Activated CD4-positive, CD25-positive, alpha-beta regulatory T cell treated with anti-CD3 and anti-CD28 coated beads, Interleukin-2, amount 50 U/mL, for 24 hours (primary cell): ENCODE data around the gene CD9.
A peak's percentile ranks its signal among the peaks of the same experiment; 100 is the strongest.

Experiments used
- ATAC-seq, 2 donors: fragments of 150-1000 bp; cut with Tn5 transposase; one replicate each; pipeline ENCODE4 v1.10.0; 2021; ENCODE audit warnings: mild to moderate bottlenecking in 1 of 2, moderate library complexity in 1 of 2

The CD9 gene

DNA sequence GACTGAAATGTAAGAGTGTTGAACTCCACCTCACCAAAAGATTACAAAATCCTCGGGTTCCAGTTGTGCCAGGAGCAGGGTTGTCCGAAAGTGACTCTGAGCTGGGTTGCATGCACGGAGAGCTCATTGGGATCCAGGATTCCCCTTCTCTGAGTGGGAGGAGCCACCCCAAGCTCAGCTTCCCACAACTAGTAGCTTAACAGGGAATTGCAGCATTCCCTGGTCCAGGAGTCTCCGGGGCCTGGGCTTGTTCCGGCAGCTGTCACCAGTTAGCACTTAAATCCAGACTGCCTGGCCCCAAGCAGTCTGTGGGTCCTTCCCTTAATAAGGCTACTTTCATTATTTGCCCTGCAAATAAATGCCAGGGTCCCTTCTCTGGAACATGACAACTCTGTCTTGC, 50.1 kb downstream of the CD9 start:
- ATAC-seq = no peak

DNA sequence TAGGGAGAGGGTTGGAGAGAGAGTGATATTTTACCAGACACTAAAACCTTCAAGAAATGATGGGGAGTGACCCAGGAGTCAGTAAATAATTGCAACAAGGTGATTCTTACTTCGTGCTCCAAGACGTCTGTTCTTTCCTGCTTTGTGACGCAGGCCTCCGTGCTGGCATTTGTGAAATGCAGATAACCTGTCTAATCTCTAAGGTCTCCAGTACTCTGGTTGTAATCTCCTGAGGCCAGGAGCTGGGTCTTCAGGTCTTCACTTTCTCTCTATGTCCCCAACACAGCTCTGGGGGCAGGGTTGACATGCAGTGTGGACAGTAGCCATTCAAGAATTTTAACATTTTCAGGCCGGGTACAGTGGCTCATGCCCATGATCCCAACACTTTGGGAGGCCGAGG, 53.1 kb downstream of the CD9 start:
- no peak for ATAC-seq

DNA sequence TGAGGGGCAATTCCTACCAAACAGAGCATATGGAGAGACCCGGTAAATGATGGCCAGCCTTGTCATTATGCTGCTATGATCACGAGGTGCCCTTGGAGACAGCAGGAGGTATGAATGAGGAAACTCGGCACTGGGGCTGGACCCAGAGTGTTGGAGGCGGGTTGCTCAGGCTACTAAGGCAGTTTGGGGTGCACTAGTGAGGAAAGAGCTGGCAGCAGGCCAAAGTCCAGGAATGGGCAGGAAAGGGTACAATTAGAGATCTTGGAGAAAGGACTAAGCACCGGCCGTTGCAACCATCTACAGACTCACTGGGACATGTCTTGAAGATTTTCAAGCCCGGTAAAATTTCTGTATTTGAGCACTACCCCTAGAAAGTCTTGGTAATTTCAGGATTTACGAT, 54.3 kb downstream of the CD9 start:
- ATAC-seq = no peak

DNA sequence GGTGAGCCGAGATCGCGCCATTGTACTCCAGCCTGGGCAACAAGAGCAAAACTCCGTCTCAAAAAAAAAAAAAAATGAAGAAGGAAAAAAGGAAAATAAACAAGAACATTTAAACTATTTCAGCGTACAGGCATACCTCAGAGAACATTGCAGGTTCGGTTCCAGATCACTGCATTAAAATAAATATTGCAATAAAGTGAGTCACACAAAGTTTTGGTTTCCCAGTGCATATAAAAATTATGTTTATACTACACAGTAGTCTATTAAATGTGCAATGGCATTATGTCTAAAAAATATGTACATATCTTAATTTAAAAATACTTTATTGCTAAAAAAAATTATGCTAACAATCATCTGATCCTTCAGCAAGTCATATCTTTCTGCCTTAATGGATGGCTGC, 56.8 kb downstream of the CD9 start:
- ATAC-seq = no peak

DNA sequence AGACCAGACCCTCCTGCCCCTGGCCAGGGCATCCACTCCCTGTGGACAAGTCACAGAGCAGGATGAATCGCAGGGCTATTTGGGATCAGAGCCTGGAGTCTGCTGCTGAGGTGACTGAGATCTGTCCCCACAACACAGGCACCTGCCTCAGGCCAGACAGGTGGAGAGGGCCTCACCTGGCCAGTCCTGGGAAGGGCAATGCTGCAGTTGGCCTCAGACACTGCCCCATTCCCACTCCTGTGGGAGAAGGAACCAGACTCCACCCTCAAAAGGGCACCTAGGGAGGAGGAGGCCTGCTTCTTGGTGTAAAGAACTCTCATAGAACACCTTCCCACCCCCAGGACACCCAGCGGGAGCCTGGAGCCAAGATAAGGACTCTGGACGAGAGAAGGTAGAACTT, 62.0 kb downstream of the CD9 start:
- no peak for ATAC-seq

DNA sequence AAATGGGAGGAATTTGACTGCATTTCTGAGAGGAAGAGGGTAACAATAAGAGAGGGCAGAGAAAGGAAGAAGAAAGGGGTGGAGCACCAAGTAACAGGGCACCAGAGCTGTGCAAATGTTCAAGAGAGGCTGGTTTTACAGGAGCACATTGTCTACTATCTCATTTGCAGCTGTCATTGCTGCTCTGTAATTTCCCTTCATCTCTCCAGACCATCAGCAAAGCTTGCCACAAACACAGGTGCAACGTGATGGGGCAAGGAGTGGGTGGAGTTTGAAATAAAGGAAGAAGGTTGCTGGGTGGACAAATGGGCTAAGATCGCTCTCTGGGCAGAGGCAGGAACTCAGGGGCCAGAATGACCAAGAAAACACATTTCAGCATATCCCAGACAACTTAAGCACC, 62.4 kb downstream of the CD9 start:
- no peak for ATAC-seq

DNA sequence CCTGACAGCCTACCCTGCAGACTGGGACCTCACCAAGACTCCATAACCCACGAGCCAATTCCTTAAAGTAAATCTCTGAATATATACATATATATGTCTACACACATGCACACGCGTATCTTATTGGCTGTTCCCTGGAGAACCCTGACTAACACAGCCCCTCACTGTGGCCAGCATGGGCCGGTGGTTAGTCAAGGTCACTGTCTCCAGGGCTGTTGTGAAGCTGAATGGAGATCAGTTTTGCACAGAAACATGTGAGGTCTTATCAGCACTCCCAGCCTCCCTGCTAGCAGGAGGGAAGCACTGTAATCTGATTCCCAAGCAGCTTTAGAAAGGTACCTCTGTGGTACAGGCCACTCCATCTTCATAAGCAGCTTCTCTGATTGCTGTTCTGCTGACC, 63.7 kb downstream of the CD9 start:
- ATAC-seq = no peak

DNA sequence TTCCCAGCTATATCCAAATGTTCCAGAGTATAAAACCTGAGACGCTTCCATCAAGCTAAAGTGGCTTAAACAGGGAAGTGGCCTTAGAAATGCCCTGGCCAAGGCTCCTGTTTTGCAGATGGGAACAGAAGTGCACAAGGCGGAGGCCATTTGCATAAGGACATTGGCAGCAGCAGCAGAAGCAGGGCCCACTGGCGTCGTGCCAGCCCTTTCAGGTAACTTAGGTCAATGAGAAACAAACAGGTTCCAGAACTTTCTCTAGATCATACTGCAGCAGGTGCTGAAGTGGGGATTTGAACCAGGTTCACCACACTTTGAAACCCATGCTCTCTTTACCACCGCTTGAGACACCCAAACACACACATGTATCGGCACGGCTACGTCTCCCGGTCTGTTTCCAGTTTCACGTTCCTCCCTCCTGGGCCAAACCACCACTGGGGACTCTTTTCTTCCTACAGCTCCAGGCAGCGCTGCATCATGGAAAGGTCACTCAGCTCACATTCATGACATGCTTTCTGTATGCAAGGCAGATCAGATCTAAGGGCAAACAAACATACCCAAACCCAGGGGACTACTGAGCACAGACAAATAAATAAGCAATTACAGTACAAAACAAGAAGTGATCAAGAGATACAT, 64.3 kb downstream of the CD9 start:
- ATAC-seq = no peak

DNA sequence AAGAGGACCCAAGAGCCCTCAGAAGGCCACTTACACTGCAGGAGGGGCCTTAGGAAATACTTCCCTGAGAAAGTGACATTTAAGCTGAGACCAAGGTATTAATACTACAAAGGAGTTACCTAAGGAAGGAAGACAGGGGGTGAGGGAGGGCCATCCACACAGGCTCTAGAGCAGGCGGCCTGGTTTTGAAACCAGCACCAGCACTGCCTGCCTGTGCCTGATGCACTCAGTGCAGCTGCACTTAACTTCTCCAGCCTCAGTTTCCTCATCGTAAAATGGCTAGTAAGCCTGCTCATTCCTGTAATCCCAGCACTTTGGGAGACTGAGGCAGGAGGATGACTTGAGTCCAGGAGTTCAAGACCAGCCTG, 64.8 kb downstream of the CD9 start:
- ATAC-seq = no peak

DNA sequence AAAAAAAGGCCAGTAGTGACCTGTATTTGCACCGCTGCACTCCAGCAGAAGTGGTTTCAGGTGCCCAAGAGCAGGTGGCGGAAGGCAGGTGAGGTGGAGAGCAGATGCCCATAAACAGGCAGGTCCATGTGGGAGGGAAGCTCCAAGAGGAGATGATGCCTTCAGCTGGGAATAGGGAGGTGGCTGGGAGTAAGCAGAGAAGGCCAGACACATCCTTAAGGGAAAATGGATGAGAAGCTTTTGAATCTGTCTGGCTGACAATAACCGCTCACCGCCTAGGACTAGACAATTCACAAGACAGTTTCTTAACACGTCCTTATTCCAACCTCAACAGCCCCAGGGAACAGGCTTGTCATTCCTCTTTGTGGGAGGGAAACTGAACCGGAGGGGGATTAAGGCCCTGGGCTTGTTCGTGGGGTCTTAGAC, 66.4 kb downstream of the CD9 start:
- no peak for ATAC-seq

DNA sequence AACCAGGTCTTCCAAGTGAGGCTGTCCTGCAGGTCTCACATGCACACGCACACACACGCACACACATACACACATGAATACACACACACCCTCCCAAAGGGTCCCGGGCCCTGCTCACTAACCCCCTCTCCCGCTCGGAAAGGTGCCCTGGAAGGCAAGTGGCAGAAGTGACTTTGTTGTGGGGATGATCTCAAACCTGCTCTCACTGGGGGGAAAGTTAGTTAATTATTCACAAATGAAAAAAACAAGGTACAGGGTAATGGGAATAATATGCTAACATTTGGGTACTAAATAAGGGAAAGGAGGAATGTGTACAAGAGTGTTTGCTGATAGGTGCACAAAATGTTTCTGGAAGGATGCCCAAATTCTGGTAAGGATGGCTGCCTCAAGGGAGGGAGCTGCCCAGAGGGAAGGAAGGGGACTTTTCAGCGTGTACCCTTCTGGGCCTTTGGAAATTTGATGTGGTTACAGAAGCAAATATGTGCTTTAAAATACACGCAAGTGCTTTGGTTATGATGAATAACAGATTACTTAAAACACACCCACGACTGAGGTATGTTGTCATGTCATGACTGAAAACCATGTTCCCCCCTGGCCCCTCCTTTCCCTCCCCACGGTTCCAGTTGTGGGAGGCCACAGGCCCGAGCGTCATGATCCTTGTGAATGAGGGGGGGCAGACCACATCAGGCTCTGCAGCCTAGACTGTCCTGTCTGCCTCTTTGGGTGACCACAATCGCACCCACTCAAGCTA, 66.9 kb downstream of the CD9 start:
- ATAC-seq = peak; percentile 67 to 77

DNA sequence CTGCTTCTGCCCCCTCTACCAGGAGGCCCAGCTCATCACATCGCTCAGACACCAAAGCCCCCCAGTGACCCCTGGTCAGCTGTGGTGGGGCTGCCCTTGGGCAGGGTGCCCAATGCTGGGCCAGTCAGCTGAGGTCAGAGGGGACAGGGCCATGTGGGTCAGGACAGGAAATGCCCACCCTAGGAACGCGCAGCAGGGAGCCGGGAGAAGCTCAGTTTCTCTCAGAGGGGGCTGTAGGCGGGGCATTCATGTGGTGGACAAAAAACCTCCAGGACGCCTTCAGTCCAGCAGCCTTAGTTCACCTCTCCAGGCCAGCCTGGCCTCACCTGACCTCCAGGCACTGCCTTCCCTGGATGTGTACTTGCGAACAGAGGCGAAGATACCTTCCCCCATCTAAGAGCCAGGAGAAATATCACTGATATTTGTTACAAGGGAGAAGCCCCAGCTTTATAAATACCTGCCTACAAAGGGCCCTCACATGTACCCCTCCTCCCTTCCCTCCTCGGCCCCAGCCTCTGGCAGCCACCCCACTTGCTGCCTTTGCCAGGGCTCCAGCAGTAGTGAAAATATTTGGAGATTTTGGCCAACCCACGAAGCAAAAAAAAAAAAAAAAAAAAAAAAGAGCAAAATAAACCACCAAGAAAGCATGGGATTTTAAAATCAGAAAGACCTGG, 68.4 kb downstream of the CD9 start:
- ATAC-seq = no peak

DNA sequence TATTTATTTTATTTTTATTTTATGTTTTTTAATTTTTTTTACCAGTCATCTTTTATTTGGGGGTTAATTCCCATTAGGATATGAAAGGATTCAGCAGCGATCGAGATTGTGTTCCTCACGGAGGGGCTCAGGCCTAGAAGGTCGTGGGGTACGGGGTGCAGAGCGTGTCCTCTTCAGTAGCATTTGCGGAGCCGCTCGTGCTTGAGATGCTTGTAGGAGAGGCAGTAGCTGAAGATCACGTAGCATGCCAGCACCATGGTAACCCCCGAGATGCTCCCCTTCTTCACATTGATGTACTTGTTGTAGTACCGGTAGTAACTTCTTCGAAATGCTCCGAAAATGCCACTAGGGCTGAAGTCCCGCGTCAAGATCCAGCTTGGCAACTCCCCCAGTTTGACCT, 69.8 kb downstream of the CD9 start:
- ATAC-seq = no peak

DNA sequence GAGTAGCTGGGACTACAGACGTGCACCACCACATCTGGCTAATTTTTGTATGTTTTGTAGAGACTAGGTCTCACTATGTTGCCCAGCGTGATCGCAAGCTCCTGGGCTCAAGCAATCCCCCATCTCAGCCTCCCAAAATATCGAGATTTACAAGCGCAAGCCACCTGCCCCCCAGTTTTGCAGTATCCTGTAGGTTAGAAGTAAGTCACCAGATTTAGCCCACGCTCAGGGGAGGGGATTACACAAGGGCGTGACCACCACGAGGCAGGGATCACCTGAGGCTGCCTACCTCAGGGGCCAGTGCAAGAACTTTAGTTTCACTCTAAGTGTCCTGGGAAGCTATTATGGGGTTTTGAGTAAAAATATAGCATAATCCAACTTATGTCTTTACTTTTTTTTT, 71.1 kb downstream of the CD9 start:
- no peak for ATAC-seq

DNA sequence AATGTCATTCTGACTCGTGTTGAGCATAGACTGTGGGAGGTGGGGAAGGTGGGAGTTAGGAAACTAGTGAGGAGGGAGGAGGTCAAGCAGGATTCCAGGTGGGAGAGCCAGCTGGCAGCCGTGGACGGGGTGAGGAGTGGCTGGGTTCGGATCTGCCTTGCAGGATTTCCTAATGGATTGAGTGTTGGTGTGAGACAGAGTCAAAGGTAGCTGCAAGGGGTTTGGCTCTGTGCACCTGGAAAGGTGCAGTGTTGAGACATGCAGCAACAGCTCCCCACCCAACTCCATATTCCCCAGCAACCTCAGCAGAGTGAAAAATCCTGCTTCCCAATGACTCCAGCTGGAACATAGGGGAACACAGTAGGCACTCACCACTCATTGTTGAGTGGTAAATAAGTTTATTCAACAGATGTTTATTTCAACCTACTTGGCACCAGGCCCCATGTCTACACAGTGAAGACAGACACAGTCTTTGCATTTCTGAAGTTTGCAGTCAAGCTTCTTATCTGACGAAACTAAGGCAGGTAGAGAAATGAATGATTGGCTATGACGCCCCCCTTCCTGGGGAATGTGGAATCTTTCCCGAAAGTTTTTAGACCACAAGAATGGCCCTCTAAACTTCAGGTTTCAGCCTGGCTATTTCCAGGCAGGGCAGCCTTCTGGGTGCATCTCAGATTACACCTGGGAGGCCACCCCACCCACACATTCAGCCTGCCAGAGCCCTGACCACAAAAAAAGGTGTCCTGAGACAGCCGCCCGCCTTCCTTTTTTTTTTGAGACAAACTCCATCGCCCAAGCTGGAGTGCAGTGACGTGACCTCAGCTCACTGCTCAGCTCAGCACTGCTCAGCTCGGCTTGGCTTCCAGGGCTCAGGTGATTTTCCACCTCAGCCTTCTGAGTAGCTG, 72.4 kb downstream of the CD9 start:
- ATAC-seq = no peak

DNA sequence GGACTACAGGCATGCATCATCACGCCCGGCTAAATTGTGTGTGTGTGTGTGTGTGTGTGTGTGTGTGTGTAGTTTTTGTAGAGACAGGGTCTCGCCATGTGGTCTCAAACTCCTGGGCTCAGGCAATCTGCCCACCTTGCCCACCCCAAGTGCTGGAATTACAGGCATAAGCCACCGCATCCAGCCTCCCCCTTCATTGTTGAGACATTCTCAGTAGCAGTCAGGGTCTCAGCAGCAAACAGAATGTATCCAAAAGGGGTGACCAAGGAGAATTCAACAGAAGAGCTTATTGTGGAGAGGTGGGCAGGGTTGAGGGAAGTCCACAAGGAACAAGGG, 73.0 kb downstream of the CD9 start:
- ATAC-seq = no peak

DNA sequence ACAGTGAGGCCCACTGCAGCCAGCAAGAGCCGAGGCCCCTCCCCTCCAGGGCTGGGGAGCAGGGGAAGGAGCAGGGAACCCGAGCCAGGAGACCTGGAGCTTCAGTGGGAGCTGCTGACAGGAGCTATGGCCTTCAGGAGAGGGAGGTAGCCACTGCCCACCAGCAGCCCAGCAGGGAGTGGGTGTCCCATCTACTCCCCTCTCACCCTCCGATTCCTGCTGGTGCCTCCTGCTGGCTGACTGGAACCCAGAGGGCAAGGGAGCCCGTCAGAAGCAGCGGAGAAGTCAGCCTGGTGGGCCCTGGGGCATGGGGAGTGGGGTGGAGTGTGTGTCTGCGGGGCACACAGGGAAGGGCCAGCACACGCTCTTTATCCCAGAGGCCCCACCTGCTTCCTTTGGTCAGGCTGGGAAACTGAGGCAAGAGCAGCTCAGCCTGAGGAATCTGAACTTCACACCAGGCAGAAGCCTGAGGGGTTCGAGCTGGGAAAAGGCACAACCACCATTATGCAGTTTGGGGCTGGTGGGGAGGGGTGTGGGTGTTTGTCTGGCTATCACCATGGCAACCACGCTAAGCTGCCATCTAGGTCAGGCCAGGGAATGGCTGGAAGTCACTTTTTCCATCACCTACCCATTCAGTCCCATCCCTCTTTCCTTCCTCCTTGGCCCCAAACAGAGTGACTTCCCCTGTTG, 73.5 kb downstream of the CD9 start:
- ATAC-seq = no peak

DNA sequence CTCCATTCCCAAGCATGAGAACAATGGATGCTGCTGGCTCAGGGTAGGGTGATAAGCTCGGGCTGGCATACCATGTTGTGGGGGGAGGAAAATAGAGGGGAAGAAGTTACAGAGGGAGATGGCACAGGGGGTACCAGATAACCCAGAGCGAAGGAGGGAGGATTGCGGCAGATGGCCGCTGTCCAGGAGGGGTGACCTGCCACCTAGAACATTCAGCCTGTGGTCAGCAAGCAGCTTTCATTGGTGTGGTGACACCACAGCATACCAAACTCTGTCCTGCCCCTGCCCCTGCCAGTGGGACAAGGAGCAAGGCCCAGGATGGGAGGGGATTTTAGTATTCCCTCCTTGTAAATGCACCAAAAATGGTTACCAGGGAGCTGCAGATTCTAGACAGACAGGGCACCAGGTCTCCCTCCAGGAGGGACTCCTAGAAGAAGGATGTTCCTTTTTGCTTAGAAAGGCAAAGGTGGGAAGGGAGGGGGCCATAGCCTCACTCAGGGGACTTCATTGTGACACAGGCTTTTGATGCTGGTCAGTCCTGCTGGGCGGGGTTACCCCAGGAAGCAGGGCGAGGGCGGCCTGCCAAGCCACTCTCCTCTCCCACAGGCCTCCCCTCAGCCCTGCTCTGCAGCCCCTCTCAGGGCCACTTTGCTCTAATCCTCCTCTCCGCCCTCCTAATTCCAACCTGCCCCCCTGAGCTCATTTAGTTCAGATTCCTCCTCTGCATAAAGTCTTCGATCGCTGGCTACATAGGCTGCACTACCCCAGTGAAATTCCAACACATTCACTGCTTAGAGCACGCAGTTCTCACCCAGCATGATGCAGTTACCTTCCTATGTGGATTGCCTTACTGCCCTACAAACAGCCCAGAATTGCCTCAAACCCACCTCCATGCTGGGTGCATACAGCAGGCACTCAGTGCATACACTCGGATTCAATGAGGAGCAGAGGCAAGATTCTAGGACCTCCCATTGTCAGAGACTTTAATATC, 74.3 kb downstream of the CD9 start:
- no peak for ATAC-seq

DNA sequence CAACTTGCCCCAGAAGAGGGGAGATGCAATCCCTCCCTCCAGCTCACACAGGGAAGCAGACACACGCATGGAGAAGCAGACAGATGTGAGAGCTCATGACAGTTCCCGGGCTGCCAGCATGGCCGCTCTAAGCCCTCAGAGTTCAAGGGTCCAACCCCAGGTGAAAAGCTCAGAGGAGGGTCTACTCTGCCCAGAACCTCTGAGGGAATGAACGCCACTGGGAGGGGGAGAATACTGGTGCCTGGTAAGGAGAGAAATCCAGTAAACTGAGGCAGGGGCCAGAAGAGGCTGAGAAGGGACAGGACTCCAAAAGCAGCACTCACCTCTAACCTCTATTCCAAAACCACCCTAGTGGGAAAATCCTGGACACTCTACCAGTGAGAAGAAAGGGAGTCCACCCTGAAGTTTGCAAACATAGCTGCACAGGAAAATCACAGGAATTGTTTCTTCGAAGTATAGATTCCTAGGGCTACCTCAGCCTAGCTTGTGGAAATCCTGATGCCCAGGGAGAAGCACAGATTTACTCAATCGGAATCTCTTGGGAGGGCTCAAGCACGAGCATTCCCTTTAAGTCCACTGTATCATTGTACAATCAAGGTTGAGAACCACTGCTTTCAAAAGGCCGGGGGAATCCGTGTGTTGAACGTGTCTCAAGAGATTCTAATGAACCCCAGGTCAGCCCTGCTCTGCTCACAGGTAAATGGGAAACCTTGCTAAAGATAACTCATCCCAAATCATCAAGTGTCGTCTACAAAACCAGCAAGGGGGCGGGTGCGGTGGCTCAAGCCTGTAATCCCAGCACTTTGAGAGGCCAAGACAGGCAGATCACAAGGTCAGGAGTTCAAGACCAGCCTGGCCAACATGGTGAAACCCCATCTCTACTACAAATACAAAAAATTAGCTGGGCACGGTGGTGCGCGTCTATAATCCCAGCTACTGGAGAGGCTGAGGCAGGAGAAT, 76.0 kb downstream of the CD9 start:
- no peak for ATAC-seq

DNA sequence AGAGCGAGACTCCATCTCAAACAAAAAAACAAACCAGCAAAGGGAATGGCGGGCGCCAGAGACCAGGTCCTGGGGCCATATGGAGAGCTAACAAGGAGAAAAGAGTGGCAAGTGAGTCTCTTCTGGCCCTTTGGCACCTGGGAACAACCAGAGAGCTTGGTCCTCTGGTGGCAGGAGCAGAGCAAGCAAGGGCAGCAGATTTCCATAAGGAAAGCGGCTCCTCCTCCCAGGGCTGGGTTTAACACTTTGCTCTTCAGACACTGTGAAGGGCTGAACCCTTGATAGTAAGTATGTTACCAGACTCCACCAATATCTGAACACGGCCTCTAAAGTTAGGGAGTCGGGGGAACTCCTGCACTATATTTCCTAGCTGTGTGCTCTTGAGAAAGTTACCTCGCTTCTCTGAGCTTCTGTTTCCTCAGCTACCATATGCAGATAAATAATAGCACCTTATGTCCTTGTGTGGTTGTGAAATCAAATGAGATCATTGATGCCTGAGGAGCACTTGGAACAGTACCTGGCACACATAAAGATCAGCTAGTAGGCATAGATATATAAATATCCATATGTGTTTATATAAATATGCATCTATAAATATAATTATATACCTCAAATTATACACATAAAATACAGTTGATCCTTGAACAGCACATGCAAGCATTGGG, 76.9 kb downstream of the CD9 start:
- no peak for ATAC-seq
